GM10266 (cell line): ENCODE measurements around the gene CIAO3.

Source experiments
- DNase-seq: peaks from one replicate; pipeline ENCODE4 v3.0.0; 2012; ENCODE audit errors: extremely low spot score
- CTCF ChIP-seq: IDR thresholded peaks from 2 replicates; pipeline ENCODE4 v1.5.1; 2012; ENCODE audit warnings: mild to moderate bottlenecking, low read depth; ENCODE audit not compliant: control insufficient read depth, insufficient read depth; ENCODE audit errors: missing control alignments

CIAO3 gene

GRCh38 chr16:708019-708418 lies 32.8 kb downstream of the CIAO3 start:
- DNase-seq = no peak
- no peak for TF ChIP-seq CTCF

- no peak for TF ChIP-seq CTCF
- no peak for DNase-seq
These were observed 33.7 kb downstream of the CIAO3 start for GRCh38 chr16:707062-707538.

- TF ChIP-seq CTCF = no peak
- no peak for DNase-seq
These were observed 34.4 kb downstream of the CIAO3 start for GRCh38 chr16:706189-707061.

GRCh38 chr16:705431-706188 lies 35.2 kb downstream of the CIAO3 start, which contains the start of gene FBXL16:
Gene FBXL16 (minus strand): TSS chr16:705801. CDS start chr16:697405, 8,396 bp downstream.
- TF ChIP-seq CTCF = no peak
- DNase-seq = no peak

GRCh38 chr16:704552-705380 lies 36.0 kb downstream of the CIAO3 start:
- no peak for TF ChIP-seq CTCF
- DNase-seq = no peak

GRCh38 chr16:704047-704446 lies 36.8 kb downstream of the CIAO3 start:
- DNase-seq = no peak
- no peak for TF ChIP-seq CTCF
